NCI-H82 treated with DMSO at 0.1 percent for 48 hours (cell line): ENCODE results near the gene HOXA10.

Experiments used
- DNase-seq: peaks from one replicate; lab custom pipeline; 2025; ENCODE audit not compliant: unreplicated experiment; lab: John Stamatoyannopoulos, UW

Gene HOXA10

GRCh38 chr7:27146491-27147198 lies 27.5 kb downstream of the HOXA10 start:
- no peak for DNase-seq

GRCh38 chr7:27145914-27146412 lies 28.2 kb downstream of the HOXA10 start:
- no peak for DNase-seq

DNA sequence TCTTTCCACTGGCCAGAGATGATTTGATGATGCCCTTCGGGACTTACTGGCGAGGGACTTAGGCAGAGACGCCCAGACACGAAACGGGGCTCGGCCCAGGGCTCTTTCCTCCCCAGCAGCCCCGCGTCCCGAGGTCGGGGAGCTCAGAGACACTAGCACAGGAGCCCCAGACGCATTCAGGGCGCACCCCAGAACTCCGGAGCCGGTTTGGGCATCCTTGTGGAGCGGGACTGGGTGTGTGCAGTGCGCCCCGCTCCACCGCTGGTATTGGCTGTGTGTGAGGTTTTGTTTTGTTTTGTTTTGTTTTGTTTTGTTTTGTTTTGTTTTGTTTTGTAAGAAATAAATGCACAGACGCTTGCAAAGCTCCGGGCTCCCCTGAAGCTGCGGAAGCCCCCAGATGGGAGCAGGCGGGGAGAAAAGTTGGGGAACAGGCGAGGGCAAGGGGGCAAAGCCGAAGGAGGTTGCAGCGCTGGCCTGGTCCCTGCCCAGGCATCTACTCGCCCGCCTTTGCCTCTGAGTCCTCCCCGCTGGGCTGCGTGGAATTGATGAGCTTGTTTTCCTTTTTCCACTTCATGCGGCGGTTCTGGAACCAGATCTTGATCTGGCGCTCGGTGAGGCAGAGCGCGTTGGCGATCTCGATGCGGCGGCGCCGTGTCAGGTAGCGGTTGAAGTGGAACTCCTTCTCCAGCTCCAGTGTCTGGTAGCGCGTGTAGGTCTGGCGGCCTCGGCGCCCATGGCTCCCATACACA lies 28.8 kb downstream of the HOXA10 start:
- DNase-seq, result no peak

DNA sequence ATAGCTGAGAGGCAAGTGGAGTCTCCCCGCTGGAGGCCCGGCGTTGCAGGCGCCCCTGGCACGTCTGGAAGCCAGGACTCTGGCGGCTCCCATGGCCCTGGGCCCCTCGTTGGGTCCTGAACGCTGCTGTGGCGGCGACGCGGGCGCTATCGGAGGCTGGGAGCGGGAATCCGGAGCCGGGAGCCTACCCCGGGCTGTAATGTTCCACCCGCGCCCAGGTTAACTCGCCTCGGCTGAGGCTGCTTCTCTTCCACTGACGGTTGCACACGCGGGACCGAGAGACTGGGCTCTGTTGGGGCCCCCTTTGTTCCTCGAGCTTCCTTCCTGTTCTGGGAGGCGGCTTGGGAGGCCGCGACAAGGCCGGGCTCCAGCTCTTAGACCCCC lies 29.3 kb downstream of the HOXA10 start:
- no peak for DNase-seq

GRCh38 chr7:27143950-27144780 lies 30.0 kb downstream of the HOXA10 start:
- no peak for DNase-seq

DNA sequence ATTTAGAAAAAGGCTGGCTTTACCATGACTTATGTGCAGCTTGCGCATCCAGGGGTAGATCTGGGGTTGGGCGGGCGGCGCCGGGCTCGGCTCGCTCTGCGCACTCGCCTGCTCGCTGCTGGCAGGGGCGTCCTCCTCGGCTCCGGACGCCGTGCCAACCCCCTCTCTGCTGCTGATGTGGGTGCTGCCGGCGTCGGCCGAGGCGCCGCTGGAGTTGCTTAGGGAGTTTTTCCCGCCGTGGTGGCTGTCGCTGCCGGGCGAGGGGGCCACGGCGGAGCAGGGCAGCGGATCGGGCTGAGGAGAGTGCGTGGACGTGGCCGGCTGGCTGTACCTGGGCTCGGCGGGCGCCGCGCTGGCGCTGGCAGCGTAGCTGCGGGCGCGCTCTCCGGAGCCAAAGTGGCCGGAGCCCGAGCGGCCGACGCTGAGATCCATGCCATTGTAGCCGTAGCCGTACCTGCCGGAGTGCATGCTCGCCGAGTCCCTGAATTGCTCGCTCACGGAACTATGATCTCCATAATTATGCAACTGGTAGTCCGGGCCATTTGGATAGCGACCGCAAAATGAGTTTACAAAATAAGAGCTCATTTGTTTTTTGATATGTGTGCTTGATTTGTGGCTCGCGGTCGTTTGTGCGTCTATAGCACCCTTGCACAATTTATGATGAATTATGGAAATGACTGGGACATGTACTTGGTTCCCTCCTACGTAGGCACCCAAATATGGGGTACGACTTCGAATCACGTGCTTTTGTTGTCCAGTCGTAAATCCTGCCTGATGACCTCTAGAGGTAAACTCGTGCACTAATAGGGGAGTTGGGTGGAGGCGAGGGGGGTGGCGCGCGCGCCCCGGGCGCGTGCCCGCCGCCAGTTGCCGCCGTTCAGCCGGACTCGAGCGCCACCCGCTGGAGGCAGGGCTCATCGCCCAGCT lies 30.8 kb downstream of the HOXA10 start, which contains the start of gene HOXA5:
Gene HOXA5, minus strand, starts transcription at position 659 of the 927 bp plus-strand sequence. Its CDS starts 74 bp downstream, at position 585.
- DNase-seq, result peak; percentile 58

DNA sequence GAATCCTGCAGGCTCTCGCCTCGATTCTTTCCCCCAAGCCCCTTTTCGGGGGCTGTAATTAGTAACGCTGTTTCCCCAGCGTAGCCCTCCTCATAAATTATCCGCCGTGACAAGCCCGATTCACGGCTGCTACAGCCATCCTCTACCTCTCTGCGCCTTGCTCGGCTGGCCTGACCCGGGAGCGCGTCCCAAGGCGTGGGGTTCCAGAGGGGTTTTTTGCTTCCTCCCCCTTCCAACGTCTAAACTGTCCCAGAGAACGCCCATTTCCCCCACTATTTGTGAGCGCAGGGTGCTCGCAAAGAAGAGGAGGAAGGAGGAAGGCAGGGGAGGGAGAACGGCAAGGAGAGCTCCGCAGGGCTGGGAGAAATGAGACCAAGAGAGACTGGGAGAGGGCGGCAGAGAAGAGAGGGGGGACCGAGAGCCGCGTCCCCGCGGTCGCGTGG lies 31.5 kb downstream of the HOXA10 start:
- no peak for DNase-seq

GRCh38 chr7:27141923-27142579 lies 32.1 kb downstream of the HOXA10 start:
- no peak for DNase-seq

DNA sequence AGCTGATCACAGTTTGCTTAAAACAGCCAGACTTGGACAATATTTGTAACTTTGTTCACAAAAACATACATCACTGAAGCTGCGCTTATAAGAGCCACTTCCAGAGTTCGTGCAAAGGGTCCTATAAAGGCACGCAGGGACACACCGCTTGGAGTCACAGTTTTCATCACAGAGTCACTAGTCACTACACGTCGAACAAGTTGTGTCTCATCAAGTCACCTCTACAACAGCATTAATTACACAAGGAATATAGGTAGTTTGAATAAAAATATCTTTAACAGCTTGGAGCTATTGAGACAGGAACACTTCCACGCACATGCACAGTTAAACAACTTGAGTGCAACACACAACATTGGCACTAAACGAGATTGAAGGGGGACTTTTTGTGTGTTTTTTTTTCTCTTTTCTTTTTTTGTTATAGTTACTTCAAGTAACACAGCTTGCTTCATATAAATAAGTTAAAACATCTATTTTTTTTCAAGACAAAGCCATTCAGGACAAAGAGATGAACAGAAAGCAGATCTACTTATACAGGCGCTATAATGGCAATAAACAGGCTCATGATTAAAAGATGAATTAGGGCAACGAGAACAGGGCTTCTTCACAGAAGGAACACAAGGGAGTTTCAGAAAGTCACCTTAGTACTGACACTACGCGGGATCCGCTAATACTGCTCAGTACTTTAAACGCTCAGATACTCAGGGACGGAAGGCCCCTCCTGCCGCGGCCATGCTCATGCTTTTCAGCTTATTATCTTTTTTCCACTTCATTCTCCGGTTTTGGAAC lies 32.8 kb downstream of the HOXA10 start:
- no peak for DNase-seq

GRCh38 chr7:27140126-27140857 lies 33.8 kb downstream of the HOXA10 start:
- DNase-seq, result no peak

- no peak for DNase-seq
Observed at GRCh38 chr7:27139334-27140125, 34.6 kb downstream of the HOXA10 start.

GRCh38 chr7:27138985-27139333 lies 35.2 kb downstream of the HOXA10 start:
- no peak for DNase-seq

DNA sequence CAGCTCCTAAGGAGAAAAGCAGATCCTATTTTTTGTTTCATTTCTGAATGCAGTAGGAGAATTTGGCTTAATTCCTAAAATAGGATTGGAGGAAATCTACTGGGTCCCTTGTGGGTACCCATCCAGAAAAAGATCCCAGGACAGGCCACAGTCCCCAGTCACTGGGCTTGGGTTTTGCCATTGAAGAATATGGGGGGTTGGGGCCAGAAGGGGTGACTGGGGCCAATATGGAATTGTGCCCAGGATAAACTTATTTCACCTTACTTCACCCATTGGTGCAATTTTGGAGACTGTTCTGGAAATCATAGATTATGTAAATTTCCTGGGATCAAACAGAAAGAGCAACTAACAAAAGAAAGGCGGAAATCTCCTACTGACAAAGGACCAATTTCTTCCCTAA lies 35.6 kb downstream of the HOXA10 start:
- DNase-seq, result no peak

DNA sequence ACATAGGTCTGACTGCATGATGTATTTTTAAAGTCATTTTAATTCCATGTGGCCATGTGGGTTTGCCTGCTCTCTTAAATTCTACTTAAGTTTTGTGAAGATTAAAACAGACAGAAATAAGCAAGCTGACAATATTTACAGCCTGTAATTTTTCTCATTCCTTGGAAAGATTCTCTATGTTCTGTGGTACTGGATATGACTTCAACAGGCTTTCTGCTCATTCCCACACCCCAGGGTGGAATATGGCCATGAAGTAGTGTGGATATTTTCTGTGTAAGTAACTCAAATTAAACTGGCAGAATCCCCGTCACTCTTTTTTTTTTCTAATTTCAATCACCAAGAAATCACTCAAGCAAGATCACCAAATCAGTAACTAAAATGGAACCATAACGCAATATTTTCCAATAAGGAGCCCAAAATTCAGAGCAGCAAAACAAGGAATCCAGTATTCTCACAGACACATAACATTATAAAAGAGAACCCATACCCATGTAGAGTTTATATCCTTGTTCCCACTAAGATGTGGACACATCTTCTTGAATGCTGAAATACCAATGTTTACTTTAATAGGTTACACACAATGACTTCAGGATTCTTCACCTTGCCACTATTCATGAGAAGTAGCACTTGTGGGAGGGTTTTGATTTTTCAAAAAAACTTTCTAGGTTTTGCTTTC lies 36.3 kb downstream of the HOXA10 start:
- DNase-seq, result no peak

GRCh38 chr7:27134392-27134791 lies 39.7 kb downstream of the HOXA10 start:
- DNase-seq, result no peak

GRCh38 chr7:27133409-27134231 lies 40.5 kb downstream of the HOXA10 start:
- no peak for DNase-seq
